Measurements from ENCODE around the gene RNF133. TPM values are rescaled to one million over a fixed set of nuclear protein-coding genes. Genes with fewer than 3 reads are reported as not detected.

The RNF133 gene, protein sequence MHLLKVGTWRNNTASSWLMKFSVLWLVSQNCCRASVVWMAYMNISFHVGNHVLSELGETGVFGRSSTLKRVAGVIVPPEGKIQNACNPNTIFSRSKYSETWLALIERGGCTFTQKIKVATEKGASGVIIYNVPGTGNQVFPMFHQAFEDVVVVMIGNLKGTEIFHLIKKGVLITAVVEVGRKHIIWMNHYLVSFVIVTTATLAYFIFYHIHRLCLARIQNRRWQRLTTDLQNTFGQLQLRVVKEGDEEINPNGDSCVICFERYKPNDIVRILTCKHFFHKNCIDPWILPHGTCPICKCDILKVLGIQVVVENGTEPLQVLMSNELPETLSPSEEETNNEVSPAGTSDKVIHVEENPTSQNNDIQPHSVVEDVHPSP
- polyA plus RNA-seq (ENCODE audit: insufficient read length in 10 of 10) = under 1 TPM in 1 of 10 donors, not detected in 9; 0.18 TPM
- long read RNA-seq, donor 1 = 0 reads
- long read RNA-seq, donor 2 = 0 reads
- long read RNA-seq, donor 3 = 0 reads
- long read RNA-seq, donor 4 = 0 reads
- long read RNA-seq, donor 5 = 0 reads
- long read RNA-seq, donor 6 = 0 reads
- long read RNA-seq, donor 7 = 0 reads
- long read RNA-seq, donor 8 = 0 reads
- long read RNA-seq, donor 9 = 0 reads

GRCh38 chr7:122699017-122699416, at the start of gene RNF133:
Gene RNF133 (minus strand): TSS chr7:122699117. CDS start chr7:122698918, 199 bp downstream.
- DNase-seq = no peak

DNA sequence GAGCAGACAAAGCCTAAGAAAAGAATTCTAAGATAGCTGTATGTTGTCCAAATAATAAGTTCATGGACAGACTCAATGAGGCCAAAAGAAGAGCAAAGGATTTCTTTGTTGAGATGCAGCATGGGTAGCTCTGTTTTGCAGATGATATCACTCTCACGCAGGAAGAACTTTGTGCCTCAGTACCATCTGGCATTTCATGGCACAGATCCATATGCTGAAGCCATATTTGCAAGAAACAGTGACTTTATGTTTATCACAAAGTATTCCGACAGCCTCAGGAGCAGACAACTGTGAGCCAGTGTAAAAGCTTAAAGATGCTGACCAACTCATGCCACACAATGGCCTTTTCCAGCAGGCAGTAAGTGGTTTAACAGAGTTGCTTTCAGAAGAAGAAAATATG, 49.3 kb upstream of the RNF133 start:
- no peak for DNase-seq

DNA sequence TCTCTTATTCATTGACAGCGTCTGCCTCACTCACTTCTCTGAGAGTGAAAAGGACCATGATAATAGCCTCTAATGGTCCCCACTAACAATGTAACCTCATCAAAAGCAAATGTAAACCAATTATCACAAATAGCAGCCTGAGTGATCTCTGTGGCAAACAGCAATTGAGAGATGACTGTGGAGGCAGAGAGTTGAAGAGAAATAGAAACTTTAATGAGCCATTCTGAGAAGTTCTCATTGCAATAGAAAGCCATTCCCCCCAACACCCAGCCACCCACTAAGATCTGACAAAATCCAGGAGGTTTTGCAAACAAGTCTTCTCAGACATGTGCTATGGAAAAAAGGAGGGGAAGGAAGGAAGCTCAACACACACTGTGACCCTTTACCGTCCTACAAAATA, 48.0 kb upstream of the RNF133 start:
- no peak for DNase-seq

GRCh38 chr7:122743211-122743610, 44.3 kb upstream of the RNF133 start:
- no peak for DNase-seq

- DNase-seq = no peak
These were observed 40.0 kb upstream of the RNF133 start for GRCh38 chr7:122738947-122739346.

DNA sequence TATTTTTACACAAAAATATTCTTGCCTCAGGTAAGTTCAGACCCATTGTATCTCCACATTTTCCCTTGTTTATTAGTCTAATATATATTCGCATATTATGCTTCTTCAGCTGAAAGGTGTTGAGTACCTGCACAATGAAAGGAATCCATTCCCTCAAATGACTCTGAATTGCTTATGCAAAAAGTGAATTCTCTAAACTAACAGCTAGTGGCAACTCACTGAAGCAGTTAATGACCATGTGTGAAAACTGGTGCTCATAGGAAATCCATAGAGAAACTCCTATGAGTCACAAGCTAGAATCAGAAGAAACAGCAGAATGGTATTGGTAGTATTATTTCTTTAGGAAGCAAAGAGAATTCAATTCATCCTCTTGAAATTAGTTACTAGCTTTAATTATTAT, 37.3 kb upstream of the RNF133 start:
- no peak for DNase-seq

GRCh38 chr7:122727759-122728158, 28.8 kb upstream of the RNF133 start:
- no peak for DNase-seq

DNA sequence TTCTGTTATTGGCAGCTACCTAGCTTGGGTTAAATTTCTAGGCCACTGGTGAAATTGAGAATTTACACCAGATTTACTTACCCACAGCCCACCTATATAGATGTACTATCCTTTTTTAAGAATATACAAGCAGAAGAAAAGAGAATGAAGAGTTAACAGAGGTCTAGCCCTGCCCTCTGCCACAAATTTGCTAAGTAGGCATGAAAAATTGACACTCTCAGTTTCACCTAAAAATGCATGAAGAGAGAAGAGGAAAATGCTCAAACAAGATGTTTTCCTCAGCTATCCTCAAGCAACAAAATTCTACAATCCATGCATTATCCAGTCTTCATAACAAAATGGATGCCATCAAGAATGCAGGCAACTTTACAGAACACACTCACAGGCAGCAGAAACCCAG, 28.4 kb upstream of the RNF133 start:
- no peak for DNase-seq

DNA sequence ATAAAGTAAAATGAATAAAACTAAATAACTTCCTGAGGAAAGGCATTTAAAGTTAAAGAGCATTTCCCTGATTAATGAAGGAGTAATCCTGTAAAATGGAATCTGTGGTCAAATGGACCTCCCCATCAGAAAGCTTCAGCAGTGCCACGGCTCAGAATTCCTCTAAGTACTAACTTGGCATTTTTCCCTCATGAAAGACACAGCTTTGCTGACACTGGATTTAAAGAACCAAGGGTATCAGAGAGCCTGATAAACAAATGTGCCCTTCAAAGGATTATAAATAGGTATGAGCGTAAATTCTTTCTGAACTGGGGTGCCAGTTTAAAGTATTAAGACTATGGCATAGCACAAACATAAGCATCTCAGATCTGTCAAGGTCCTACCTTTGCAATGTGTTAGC, 28.0 kb upstream of the RNF133 start:
- DNase-seq = no peak

DNA sequence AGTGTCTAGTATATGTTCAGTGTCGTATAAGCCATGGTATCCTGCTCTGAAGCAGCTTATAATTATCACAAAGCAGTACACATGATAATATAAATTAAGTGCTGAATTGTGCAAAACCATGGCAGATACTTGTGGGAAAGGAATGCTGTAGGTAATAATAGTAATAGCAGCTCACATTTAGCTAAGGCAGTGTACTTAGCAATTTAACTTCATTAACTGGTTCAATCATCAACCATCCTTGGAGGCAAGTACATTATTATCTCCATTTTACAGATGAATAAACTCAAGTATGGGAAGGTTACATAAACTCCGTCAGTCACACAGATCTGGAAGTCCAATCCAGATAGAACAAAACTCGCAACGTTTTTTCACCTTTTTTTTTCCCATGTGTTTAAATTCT, 25.4 kb upstream of the RNF133 start:
- no peak for DNase-seq

DNA sequence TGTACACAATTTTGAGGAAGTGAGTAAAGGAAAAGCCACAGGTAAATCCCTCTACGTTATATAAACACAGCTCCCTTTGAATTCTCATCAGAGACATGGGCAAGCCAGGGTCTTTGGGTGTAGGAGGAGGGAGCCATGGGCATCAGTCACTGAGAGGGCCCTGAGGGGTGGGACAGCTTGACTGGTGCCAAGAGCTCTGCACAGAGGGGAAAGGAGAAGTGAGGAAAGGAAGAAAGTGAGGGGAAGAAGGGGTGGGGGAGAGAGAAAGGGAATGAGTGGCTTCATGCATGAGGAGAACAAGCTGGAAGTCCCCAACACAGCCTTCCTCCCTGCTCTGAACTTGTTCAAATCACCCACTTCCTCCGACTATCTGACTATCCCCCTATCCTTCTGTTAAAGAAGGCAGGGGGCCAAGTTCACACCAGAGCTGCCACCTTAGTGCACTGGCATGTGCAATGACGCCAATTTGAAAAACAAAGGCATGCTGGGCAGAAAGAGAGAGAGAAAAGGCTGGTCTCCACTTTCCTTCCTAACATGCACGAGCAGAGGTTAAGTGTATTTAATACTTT, 20.2 kb upstream of the RNF133 start:
- no peak for DNase-seq

GRCh38 chr7:122717356-122718089, 18.6 kb upstream of the RNF133 start:
- no peak for DNase-seq

GRCh38 chr7:122715183-122715582, 16.3 kb upstream of the RNF133 start:
- DNase-seq = no peak

- DNase-seq = no peak
These were observed 12.0 kb upstream of the RNF133 start for GRCh38 chr7:122710916-122711315.

- DNase-seq = no peak
These were observed 11.2 kb upstream of the RNF133 start for GRCh38 chr7:122709930-122710646.

- DNase-seq = no peak
These were observed 7.9 kb upstream of the RNF133 start for GRCh38 chr7:122706836-122707235.

DNA sequence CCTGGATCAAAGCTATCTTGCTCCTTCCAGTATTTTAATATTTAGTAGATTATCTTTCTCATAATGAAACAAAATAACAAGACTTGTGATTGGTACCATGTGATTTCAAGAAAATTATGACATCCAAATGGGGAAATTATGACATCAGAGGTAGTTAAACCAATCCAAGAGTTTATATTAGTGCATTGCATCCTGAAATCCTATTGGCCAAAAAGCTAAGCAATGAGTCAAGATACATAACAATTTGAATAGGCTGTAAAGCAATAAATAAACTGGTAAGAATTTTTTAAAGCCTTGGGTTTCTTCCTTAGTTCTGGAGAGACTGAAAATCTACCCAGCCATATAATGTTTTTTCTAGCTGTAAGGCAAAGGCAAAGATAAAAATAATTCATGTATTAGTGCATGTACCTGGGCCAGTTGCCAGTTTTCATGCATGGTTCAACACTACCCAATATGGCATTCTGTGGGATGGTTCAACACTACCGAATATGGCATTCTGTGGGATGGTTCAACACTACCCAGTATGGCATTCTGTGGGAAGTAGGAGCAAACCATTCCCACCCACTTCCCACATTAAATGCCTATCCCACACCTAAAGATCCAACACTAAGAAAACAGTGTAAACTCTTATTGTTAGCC, 4.1 kb upstream of the RNF133 start, which contains the start of gene RNF148:
TSS of gene RNF148 (minus strand) at position 51 of the 639 bp plus-strand sequence. CDS start 172 bp downstream, outside the sequence.
- no peak for DNase-seq

GRCh38 chr7:122695816-122696215, 3.1 kb downstream of the RNF133 start:
- DNase-seq = no peak

- DNase-seq = no peak
These were observed 4.2 kb downstream of the RNF133 start for GRCh38 chr7:122694697-122695096.

DNA sequence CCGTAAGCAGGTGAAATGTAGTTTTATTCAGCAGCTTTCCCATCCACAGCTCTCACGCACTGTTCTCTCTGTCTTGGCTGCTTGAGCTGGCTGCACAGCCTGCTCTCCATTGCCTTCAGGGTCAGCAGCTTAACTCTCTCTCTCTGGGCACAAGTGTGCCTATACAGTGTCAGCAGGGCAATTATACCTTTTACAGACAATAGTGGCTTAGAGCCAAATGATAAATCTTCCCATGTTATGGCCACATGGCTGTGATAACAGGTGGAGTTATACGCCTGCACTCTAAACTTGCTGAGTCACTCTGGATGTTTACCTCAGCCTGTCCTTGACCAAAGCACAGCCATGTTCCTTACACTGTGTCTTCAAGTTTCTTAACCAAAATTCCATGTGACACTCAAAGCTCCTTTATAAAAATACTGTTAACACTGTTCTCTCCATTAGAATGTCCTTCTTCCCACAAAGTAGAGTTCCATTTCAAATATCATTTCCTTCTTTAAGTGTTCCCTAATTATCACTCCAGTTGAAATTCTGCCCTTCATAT, 6.1 kb downstream of the RNF133 start:
- DNase-seq = no peak

All from muscle of back (tissue), 13 donors.